Right ventricle myocardium superior (tissue), 1 donor: ENCODE data around the gene TMEM132D. TPM values are rescaled to one million over a fixed set of nuclear protein-coding genes. Genes with fewer than 3 reads are reported as not detected.
"Not testable (repeated sequence)": the region's sequence is repeated elsewhere in the genome, so short reads cannot be mapped to it uniquely, and the experiment has no call there.

Experiments
- ATAC-seq: fragments of 200-7000 bp; cut with Tn5 transposase; one replicate; pipeline ENCODE4 v1.9.1; 2020; ENCODE audit warnings: mild to moderate bottlenecking; ENCODE audit not compliant: poor library complexity
- DNase-seq: peaks from one replicate; pipeline ENCODE4 v3.0.0-alpha.2; 2020
- intact Hi-C: fragments of 100-400 bp; cut with DNase I; formaldehyde crosslinking; loops from one replicate; pipeline ENCODE4 v1.11.2; 2022
- total RNA-seq: library from RNA; stranded (reverse); fragmentation: NEBNext Ultra II Directional; extraction: Animal tissue kit (Norgen Biotek cat#: 25700); gene quantifications from one replicate; pipeline ENCODE4 v1.2.1, GENCODE V29; 2021
- donor health status: DM: no; HTN: yes; CAD: no; lungs with severe emphysema.

The TMEM132D gene
- total RNA-seq, 1 donor from 2014 or later, result not detected

GRCh38 chr12:129203456-129203855 lies 700.4 kb downstream of the TMEM132D start:
- ATAC-seq (no peak), DNase-seq (no peak)
- intact Hi-C loops, result no loop called here

DNA sequence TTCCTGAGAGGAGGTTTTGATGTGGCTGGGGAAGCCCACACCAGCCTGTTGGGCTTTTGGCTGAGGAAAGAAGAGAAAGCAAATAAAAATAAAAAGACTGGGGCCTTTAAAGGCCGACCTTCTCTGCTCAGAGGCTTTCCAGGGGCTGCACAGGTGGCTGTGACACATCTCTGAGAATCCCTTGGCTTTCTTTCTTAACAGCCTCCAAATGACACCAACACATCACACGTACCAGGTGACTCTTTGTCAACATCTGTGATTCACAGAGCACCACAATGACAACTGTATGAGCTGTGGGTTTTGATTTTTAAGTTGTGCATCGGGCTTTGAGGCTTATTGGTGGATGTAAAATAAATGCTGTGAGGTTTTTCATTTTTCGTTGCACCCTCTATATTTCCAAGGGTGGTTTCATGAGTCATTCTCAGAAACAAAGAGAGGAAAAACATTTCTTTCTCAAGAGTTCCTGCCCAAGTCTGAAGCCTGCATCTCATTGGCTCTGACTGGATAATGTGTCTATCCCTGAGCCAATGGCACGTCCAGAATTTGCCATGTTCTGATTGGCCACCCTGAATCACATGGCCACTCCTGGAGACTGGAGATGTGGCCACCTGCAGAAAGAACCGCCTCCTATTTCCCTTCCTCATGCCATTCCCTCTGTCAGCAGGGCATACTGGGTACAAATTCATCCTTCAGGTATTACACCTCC lies 701.6 kb downstream of the TMEM132D start:
- intact Hi-C loops, result no loop called here
- DNase-seq (no peak), ATAC-seq (no peak)

DNA sequence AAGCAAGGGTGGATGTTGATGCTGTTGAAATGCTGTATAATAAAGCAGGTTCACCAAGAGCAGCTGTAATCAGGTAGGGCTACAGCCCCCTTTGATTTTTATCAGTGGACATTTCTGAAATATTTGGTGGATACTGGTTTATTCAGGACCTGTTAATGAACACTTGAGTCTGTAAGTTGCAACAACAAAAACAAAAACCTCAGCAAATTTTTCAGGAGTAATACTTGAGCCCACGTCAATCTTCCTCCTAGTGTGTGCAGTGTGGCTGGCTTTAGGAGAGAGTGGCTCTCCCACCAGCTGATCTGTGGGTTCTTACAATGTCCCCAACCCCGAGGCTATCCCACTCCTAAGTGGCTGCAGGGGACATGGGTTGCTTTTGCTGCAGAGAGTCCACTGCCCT lies 702.8 kb downstream of the TMEM132D start:
- intact Hi-C loops, result no loop called here
- no peak for ATAC-seq
- no peak for DNase-seq

- no peak for DNase-seq
- ATAC-seq, result no peak
- intact Hi-C loops, result no loop called here
These were observed 703.2 kb downstream of the TMEM132D start for GRCh38 chr12:129200576-129200975.

DNA sequence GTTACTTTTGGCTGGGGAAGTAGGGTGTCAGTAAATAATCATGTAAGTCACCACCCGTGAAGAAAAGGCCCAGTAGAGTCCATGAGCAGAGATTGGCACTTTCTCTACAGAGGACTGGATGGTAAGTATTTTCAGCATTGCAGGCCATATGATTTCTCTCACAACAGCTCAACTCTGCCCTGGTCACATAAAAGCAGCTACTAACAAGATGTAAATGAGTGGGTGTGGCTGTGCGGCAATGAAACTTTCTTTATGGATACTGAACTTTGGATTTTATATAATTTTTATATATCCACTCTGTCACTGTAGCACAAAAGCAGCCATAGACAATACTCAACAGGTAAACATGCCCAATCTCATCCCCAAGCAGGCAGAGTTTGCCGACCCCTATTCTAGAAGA lies 706.9 kb downstream of the TMEM132D start:
- DNase-seq (no peak), ATAC-seq (no peak)
- intact Hi-C loops, result no loop called here

- intact Hi-C loops, result no loop called here
- no peak for DNase-seq
- no peak for ATAC-seq
These were observed 708.7 kb downstream of the TMEM132D start for GRCh38 chr12:129195081-129195480.

GRCh38 chr12:129193263-129193871 lies 710.5 kb downstream of the TMEM132D start:
- ATAC-seq (no peak), DNase-seq (no peak)
- intact Hi-C loops, result no loop called here

DNA sequence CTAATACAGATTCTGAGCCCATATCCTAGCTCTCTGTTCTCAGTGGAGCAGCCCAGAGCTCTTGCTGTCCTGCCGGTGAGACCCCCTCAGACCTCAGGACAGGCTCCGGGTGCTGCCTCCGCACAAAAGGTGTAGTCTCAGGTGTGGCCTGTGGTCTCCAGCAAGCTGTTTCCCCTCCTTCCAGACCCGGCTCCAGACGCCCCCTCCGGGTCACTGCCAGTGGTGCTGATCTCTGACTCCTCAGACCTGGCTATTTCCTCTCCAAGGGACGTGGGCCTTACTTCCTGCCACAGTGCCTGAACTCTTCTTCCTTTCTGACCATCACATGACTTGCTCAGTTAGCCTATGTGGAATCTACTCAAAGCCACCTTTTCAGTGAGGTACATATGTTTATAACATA lies 713.0 kb downstream of the TMEM132D start:
- intact Hi-C loops, result no loop called here

DNA sequence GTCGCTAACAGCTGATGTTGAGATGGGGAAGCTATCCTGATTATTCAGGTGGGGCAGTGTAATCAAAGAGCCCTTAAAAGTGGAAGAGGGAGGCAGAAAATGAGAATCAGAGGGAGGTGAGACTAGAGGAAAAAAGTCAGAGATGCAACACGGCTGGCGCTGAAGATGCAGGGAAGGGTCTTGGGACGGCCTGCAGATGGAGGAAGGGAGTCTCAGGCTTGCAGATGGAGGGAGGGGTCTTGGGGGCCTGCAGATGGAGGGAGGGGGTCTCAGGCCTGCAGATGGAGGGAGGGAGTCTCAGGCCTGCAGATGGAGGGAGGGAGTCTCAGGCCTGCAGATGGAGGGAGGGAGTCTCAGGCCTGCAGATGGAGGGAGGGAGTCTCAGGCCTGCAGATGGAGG lies 713.9 kb downstream of the TMEM132D start:
- ATAC-seq, intact Hi-C loops, DNase-seq: not testable (repeated sequence)

More for the DNA sequence above, 713.0 kb downstream of the TMEM132D start:
- no peak for ATAC-seq
- DNase-seq, result no peak

DNA sequence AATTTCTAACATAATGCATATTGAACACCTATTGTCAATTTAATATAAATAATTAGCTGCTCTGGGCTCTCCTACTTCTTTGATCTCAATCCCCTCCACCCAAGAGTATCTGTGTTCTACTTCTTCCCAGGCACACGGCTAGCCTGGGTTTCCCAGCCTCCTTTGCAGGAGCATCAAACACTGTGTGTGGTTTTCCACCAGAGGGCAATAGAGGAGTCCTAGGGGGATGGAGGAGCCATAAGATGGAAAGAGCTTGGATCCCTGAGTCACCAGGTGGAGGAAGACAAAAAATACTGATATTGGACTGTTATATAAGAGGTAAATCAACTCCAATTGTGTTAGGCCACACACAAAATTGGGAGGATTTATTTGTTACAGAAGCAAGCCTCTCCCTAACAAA lies 716.9 kb downstream of the TMEM132D start:
- no peak for DNase-seq
- ATAC-seq, result no peak
- intact Hi-C loops, result no loop called here

GRCh38 chr12:129185855-129186254 lies 718.0 kb downstream of the TMEM132D start:
- no peak for DNase-seq
- intact Hi-C loops, result no loop called here
- no peak for ATAC-seq

DNA sequence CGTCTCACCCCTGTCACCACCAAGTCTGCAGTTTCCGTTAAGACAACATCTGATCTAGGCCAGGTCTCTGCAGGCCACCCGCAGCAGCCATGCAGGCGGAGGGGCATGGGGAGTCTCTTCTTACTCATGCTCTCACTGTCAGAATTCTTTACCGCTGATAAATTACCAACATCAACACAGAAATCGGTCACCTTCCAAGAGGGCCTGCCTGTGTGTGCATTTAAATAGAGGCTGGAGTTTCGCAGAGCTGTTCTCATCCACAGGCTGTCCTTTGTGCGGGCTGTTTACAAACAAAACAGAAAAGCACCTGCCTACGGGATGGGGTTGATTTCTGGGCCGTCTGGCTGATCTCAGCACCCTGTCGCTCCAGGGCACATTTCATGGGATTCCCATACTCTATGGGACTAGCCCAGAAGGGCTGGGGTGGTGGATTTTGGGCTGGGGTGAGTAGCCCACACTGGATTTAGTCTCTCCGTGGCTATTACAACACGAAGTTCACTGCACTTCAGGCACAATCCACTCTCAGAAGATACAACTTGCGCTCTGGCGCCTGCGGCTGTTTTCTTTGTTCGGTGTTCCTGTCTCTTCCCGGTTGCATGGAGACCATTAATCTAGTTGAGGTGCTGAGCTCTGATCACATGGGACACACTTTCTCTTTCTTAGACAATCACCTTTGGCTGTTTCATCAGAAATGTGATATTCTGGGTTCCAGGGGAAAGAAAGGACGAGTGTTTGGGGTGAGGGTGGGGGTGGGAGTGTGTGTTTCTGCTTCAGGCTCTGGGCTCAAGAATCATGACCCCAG lies 719.5 kb downstream of the TMEM132D start:
- no peak for ATAC-seq
- no peak for DNase-seq
- intact Hi-C loops, result no loop called here

DNA sequence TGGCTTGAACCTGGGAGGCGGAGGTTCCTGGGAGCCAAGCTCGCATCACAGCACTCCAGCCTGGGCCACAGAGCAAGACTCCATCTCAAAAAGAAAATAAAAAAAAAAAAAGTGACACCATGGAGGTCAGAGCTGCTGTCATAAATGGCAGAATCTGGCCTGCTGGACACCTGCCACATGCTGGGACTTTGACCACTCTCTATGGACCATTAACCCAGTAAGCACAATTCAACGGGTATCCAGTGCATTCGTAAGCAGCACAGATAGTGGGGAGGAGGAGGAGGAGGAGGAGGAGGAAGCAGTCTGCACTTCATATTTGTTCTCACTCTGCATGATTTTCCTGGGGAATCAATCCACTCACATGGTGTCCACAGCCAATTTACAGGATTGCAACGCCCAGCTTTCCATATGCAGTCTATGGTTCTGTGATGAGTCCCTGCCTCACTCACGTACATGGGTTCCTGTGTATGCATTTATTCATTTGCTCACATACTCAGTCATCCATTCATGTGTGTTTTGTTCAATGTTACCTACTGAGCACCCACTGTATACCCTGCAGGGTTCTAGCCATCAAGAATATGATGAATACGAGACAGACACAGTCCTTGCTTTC lies 723.8 kb downstream of the TMEM132D start:
- no peak for ATAC-seq
- intact Hi-C loops, result no loop called here
- DNase-seq, result no peak

DNA sequence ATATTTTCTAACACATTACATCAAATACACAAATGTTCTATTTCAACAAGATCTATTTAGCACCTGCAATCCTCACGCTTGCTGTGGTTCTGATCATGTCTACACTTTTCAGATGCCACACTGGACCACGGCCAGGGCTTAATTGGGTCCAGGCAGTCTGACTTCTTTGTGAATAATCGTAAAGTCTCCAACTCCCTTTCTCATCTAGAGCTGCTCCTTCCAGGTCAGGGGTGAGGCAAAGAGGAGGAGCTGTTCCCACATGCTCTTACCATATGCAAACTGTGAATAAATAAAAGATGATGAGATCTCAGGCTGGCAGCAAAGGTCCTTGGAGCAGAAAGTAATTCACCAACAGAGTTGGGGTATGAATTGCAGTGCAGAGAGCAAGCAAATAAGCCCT lies 733.9 kb downstream of the TMEM132D start:
- DNase-seq, result no peak

DNA sequence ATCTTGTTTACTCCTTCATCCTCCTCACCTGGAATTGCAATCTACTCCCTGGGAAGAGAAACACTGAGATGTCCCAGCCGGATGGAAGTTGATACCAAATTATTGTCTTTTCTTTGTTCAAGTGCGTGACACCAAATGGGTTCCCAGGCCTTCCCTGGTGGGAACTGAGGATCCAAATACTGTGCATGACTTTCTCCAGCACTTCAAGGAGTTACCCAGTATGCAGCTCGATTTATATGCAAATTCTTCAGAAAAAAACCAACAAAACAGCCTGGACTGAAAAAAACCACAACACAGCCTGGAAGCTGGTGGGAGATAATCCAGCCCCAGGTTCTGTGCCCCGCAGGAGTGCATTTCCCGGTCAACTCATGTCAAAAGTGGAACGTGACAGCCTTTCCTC lies 740.0 kb downstream of the TMEM132D start:
- ATAC-seq (no peak), DNase-seq (no peak)
- intact Hi-C loops, result no loop called here

More for the DNA sequence above, 733.9 kb downstream of the TMEM132D start:
- no peak for ATAC-seq
- intact Hi-C loops, result no loop called here

- intact Hi-C loops, result no loop called here
- DNase-seq (no peak), ATAC-seq (no peak)
These were observed 740.4 kb downstream of the TMEM132D start for GRCh38 chr12:129163461-129163860.

- ATAC-seq (no peak), DNase-seq (no peak)
- intact Hi-C loops, result no loop called here
These were observed 741.0 kb downstream of the TMEM132D start for GRCh38 chr12:129162805-129163204.

GRCh38 chr12:129161511-129161910 lies 742.3 kb downstream of the TMEM132D start:
- ATAC-seq, result no peak
- DNase-seq, result no peak
- intact Hi-C loops, result no loop called here

- no peak for ATAC-seq
- intact Hi-C loops, result no loop called here
- no peak for DNase-seq
These were observed 743.5 kb downstream of the TMEM132D start for GRCh38 chr12:129160282-129160681.
